SIG-M5 treated with dmso at 0.1 percent for 504 hours (cell line): ENCODE measurements around the gene GRK1.

Experiments used
- DNase-seq: peaks from one replicate; lab custom pipeline; 2025; ENCODE audit not compliant: unreplicated experiment; lab: John Stamatoyannopoulos, UW

GRK1 gene

GRCh38 chr13:113756441-113757097 is 89.5 kb downstream of the GRK1 start:
- DNase-seq = no peak

GRCh38 chr13:113758651-113759524 is 91.9 kb downstream of the GRK1 start, which contains the start of gene TMEM255B:
Gene TMEM255B, plus strand, starts transcription at chr13:113759226. Its CDS starts 44 bp downstream, at chr13:113759270.
- peak; percentile 92 for DNase-seq

- peak; percentile 41 for DNase-seq
These were observed 92.6 kb downstream of the GRK1 start for GRCh38 chr13:113759525-113760137.

GRCh38 chr13:113761136-113761535 is 94.1 kb downstream of the GRK1 start:
- DNase-seq = no peak

- no peak for DNase-seq
These were observed 95.1 kb downstream of the GRK1 start for GRCh38 chr13:113762075-113762474.

- no peak for DNase-seq
These were observed 95.5 kb downstream of the GRK1 start for GRCh38 chr13:113762538-113762937.

GRCh38 chr13:113763254-113763653 is 96.2 kb downstream of the GRK1 start:
- DNase-seq = no peak

GRCh38 chr13:113763961-113764792 is 97.2 kb downstream of the GRK1 start:
- no peak for DNase-seq

- no peak for DNase-seq
These were observed 98.0 kb downstream of the GRK1 start for GRCh38 chr13:113764793-113765563.

- no peak for DNase-seq
These were observed 98.5 kb downstream of the GRK1 start for GRCh38 chr13:113765564-113765910.

GRCh38 chr13:113766035-113766800 is 99.2 kb downstream of the GRK1 start:
- no peak for DNase-seq

GRCh38 chr13:113767366-113767765 is 100.3 kb downstream of the GRK1 start:
- DNase-seq = no peak

GRCh38 chr13:113768018-113768905 is 101.2 kb downstream of the GRK1 start:
- no peak for DNase-seq

GRCh38 chr13:113769106-113769505 is 102.1 kb downstream of the GRK1 start:
- no peak for DNase-seq

- no peak for DNase-seq
These were observed 102.9 kb downstream of the GRK1 start for GRCh38 chr13:113769881-113770280.

GRCh38 chr13:113770441-113770840 is 103.4 kb downstream of the GRK1 start:
- DNase-seq = no peak

- no peak for DNase-seq
These were observed 103.9 kb downstream of the GRK1 start for GRCh38 chr13:113770937-113771336.

- DNase-seq = no peak
These were observed 104.8 kb downstream of the GRK1 start for GRCh38 chr13:113771709-113772331.
